Adrenal gland (tissue), 5 donors: ENCODE measurements around the gene CACNG7.

Experiments used
- CTCF ChIP-seq, 6 experiments: fragments of 450-650 bp in 4 of 6; fragments of 200-600 bp in 2 of 6; sonication (generic) in 1 of 6; IDR thresholded peaks; 1 replicate in 5 of 6; 2 replicates in 1 of 6; pipeline versions ENCODE4 v1.5.1 to v1.8.0; 2016 to 2021; ENCODE audit warnings: antibody characterized with exemption in 6 of 6, mild to moderate bottlenecking in 2 of 6, moderate library complexity in 1 of 6
- POLR2A ChIP-seq, 2 donors: fragments of 450-650 bp; IDR thresholded peaks; one replicate each; pipeline ENCODE4 v1.6.1; 2017; ENCODE audit warnings: antibody characterized with exemption in 2 of 2, mild to moderate bottlenecking in 2 of 2, moderate library complexity in 1 of 2
- donor health status: DM: no; HTN: no; CAD: no.

GRCh38 chr19:53992815-53993214 lies 83.7 kb downstream of the CACNG7 start:
- TF ChIP-seq CTCF (IDR thresholded peaks at IDR 0.05) (no peak), POLR2A (IDR thresholded peaks at IDR 0.05) (no peak)
